HG03159 (cell line): Measurements from ENCODE around the gene EDC3.
"Not testable (repeated sequence)": the region's sequence is repeated elsewhere in the genome, so short reads cannot be mapped to it uniquely, and the experiment has no call there.

Experiments
- ATAC-seq: cut with Tn5 transposase; IDR thresholded peaks from one replicate; pipeline ENCODE4 v1.9.1; 2021; ENCODE audit warnings: mild to moderate bottlenecking, moderate library complexity; ENCODE audit not compliant: unreplicated experiment

The EDC3 gene

GRCh38 chr15:74653426-74654102, 42.3 kb downstream of the EDC3 start:
- ATAC-seq, result no peak

GRCh38 chr15:74651242-74651741, 44.5 kb downstream of the EDC3 start:
- no peak for ATAC-seq

- ATAC-seq, result no peak
Observed at GRCh38 chr15:74648051-74648842, 47.6 kb downstream of the EDC3 start.

- no peak for ATAC-seq
Observed at GRCh38 chr15:74646480-74646879, 49.3 kb downstream of the EDC3 start.

- ATAC-seq, result no peak
Observed at GRCh38 chr15:74643665-74644204, 52.1 kb downstream of the EDC3 start.

GRCh38 chr15:74642734-74643664, 52.8 kb downstream of the EDC3 start:
- ATAC-seq, result no peak

- ATAC-seq, result no peak
Observed at GRCh38 chr15:74642348-74642733, 53.5 kb downstream of the EDC3 start.

- ATAC-seq, result no peak
Observed at GRCh38 chr15:74641151-74641550, 54.7 kb downstream of the EDC3 start.

- ATAC-seq, result no peak
Observed at GRCh38 chr15:74636984-74637383, 58.8 kb downstream of the EDC3 start.

GRCh38 chr15:74635228-74635627, 60.6 kb downstream of the EDC3 start:
- no peak for ATAC-seq

GRCh38 chr15:74633781-74634180, 62.0 kb downstream of the EDC3 start:
- ATAC-seq, result no peak

GRCh38 chr15:74632601-74633000, 63.2 kb downstream of the EDC3 start:
- ATAC-seq, result no peak

- ATAC-seq, result no peak
Observed at GRCh38 chr15:74631935-74632560, 63.8 kb downstream of the EDC3 start.

- no peak for ATAC-seq
Observed at GRCh38 chr15:74631408-74631807, 64.4 kb downstream of the EDC3 start.

- no peak for ATAC-seq
Observed at GRCh38 chr15:74631087-74631385, 64.8 kb downstream of the EDC3 start.

- no peak for ATAC-seq
Observed at GRCh38 chr15:74630284-74631086, 65.3 kb downstream of the EDC3 start.

GRCh38 chr15:74629696-74630095, 66.1 kb downstream of the EDC3 start:
- not testable (repeated sequence) for ATAC-seq

- ATAC-seq, result no peak
Observed at GRCh38 chr15:74628949-74629348, 66.9 kb downstream of the EDC3 start.

GRCh38 chr15:74628199-74628598, 67.6 kb downstream of the EDC3 start:
- no peak for ATAC-seq

- ATAC-seq, result no peak
Observed at GRCh38 chr15:74627766-74628165, 68.1 kb downstream of the EDC3 start.
